H1 (cell line): ENCODE measurements around the gene UHMK1. TPM values are rescaled to one million over a fixed set of nuclear protein-coding genes. Genes with fewer than 3 reads are reported as not detected.

Source experiments
- BCL11A ChIP-seq, 2 experiments: IDR thresholded peaks; one replicate each; pipeline ENCODE4 v1.6.1; 2011; ENCODE audit warnings: low read depth in 2 of 2, low read length in 2 of 2, mild to moderate bottlenecking in 2 of 2
- CHD2 ChIP-seq: IDR thresholded peaks from 2 replicates; pipeline ENCODE4 v1.6.1; 2012; ENCODE audit warnings: low read length, improper control_type of control experiment
- SIRT6 ChIP-seq: IDR thresholded peaks from one replicate; pipeline ENCODE4 v1.7.1; 2012; ENCODE audit warnings: low read length, inconsistent platforms
- SP2 ChIP-seq: IDR thresholded peaks from 2 replicates; pipeline ENCODE4 v1.6.1; 2012; ENCODE audit warnings: mild to moderate bottlenecking, low read length, inconsistent platforms
- SRF ChIP-seq: IDR thresholded peaks from 2 replicates; pipeline ENCODE4 v1.6.1; 2011; ENCODE audit warnings: mild to moderate bottlenecking, low read depth, low read length, moderate library complexity
- polyA plus RNA-seq, 7 experiments: library from polyadenylated mRNA; depleted of rRNA in 3 of 7; stranded (reverse) in 5 of 7; unstranded in 2 of 7; fragments of >200 nt in 5 of 7; fragments of 200-250 nt in 2 of 7; gene quantifications; 1 replicate in 5 of 7; 2 replicates in 1 of 7; 4 replicates in 1 of 7; pipeline versions ENCODE4 v1.2.1 to v1.2.3, GENCODE V29; 2011 to 2013; ENCODE audit warnings: missing spikeins in 2 of 7, mixed read lengths in 2 of 7
- total RNA-seq: library from RNA; stranded (reverse); fragmentation: NEBNext Ultra II Directional; extraction: Animal tissue kit (Norgen Biotek cat#: 25700); gene quantifications from 2 replicates; pipeline ENCODE4 v1.2.1, GENCODE V29; 2021
- TF ChIP-seq, protein P1 (sequence below), 3 experiments: IDR thresholded peaks; 1 replicate in 2 of 3; 2 replicates in 1 of 3; pipeline versions ENCODE4 v1.5.1 to v1.6.1; 2011; ENCODE audit warnings: low read length in 3 of 3, mild to moderate bottlenecking in 3 of 3, inconsistent platforms in 2 of 3, low read depth in 1 of 3, moderate library complexity in 1 of 3; ENCODE audit not compliant: insufficient read depth in 1 of 3; ENCODE audit errors: control extremely low read depth in 1 of 3
- TF ChIP-seq, protein P2 (sequence below): IDR thresholded peaks from 2 replicates; pipeline ENCODE4 v1.6.1; 2012; ENCODE audit warnings: inconsistent platforms
- TF ChIP-seq, protein P3 (sequence below): IDR thresholded peaks from 2 replicates; pipeline ENCODE4 v1.6.1; 2011; ENCODE audit warnings: low read depth, mild to moderate bottlenecking, low read length; ENCODE audit not compliant: insufficient read depth

The UHMK1 gene
- total and polyA plus RNA-seq, 2 of the 8 experiments (the other 6 are each of a cell fraction or from before 2014, with no cell fraction given) = 4.6 to 16.1 TPM

DNA sequence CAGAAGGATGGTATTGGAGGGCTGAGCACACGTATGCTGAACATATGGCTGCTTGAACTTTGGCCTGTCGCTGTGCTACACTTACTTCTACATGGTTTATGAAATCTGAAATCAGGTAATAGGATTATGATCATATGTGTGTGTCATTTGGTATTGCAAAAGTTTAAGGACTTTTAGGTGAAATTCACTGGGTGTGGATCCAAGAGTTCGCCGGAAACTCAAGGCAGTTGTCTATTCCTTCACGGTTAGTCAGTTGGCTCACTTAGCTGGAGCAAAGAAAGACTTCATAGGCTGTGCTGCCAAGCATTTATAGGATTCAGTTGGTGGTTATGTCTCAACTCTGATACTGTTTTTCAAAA lies 64.8 kb downstream of the UHMK1 start (continued):
- TF ChIP-seq, protein P1, sequence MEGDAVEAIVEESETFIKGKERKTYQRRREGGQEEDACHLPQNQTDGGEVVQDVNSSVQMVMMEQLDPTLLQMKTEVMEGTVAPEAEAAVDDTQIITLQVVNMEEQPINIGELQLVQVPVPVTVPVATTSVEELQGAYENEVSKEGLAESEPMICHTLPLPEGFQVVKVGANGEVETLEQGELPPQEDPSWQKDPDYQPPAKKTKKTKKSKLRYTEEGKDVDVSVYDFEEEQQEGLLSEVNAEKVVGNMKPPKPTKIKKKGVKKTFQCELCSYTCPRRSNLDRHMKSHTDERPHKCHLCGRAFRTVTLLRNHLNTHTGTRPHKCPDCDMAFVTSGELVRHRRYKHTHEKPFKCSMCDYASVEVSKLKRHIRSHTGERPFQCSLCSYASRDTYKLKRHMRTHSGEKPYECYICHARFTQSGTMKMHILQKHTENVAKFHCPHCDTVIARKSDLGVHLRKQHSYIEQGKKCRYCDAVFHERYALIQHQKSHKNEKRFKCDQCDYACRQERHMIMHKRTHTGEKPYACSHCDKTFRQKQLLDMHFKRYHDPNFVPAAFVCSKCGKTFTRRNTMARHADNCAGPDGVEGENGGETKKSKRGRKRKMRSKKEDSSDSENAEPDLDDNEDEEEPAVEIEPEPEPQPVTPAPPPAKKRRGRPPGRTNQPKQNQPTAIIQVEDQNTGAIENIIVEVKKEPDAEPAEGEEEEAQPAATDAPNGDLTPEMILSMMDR (IDR thresholded peaks at IDR 0.05; ENCODE audit: control extremely low read depth in 1 of 3, insufficient read depth in 1 of 3, low read depth in 1 of 3, low read length in 3 of 3) = no peak
- TF ChIP-seq, protein P2, sequence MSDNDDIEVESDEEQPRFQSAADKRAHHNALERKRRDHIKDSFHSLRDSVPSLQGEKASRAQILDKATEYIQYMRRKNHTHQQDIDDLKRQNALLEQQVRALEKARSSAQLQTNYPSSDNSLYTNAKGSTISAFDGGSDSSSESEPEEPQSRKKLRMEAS = no peak
- TF ChIP-seq CHD2 (no peak), SP2 (no peak), BCL11A (IDR thresholded peaks at IDR 0.05; ENCODE audit: low read depth in 2 of 2, low read length in 2 of 2) (no peak), SRF (no peak), SIRT6 (no peak)
- TF ChIP-seq, protein P3, sequence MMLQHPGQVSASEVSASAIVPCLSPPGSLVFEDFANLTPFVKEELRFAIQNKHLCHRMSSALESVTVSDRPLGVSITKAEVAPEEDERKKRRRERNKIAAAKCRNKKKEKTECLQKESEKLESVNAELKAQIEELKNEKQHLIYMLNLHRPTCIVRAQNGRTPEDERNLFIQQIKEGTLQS = no peak
